Sciatic nerve (tissue), 2 donors: ENCODE measurements around the gene TMEM80. TPM values are rescaled to one million over a fixed set of nuclear protein-coding genes. Genes with fewer than 3 reads are reported as not detected.
"Not testable (repeated sequence)": the region's sequence is repeated elsewhere in the genome, so short reads cannot be mapped to it uniquely, and the experiment has no call there.

ENCODE experiments used
- ATAC-seq: fragments of 200-7000 bp; cut with Tn5 transposase; one replicate; pipeline ENCODE4 v1.9.1; 2020; ENCODE audit warnings: mild to moderate bottlenecking, moderate library complexity
- DNase-seq: peaks from one replicate; pipeline ENCODE4 v3.0.0-alpha.2; 2020; ENCODE audit warnings: low spot score
- intact Hi-C: fragments of 100-400 bp; cut with DNase I; formaldehyde crosslinking; loops from one replicate; pipeline ENCODE4 v1.14.2; 2022
- total RNA-seq: library from RNA; stranded (reverse); fragmentation: NEBNext Ultra II Directional; extraction: Animal tissue kit (Norgen Biotek cat#: 25700); gene quantifications from one replicate; pipeline ENCODE4 v1.2.1, GENCODE V29; 2021
- donor health status: DM: no; HTN: no; CAD: no.
- donor health status: DM: no; HTN: no; CAD: no.

The TMEM80 gene
- total RNA-seq, 1 donor from 2014 or later = 28.4 TPM

DNA sequence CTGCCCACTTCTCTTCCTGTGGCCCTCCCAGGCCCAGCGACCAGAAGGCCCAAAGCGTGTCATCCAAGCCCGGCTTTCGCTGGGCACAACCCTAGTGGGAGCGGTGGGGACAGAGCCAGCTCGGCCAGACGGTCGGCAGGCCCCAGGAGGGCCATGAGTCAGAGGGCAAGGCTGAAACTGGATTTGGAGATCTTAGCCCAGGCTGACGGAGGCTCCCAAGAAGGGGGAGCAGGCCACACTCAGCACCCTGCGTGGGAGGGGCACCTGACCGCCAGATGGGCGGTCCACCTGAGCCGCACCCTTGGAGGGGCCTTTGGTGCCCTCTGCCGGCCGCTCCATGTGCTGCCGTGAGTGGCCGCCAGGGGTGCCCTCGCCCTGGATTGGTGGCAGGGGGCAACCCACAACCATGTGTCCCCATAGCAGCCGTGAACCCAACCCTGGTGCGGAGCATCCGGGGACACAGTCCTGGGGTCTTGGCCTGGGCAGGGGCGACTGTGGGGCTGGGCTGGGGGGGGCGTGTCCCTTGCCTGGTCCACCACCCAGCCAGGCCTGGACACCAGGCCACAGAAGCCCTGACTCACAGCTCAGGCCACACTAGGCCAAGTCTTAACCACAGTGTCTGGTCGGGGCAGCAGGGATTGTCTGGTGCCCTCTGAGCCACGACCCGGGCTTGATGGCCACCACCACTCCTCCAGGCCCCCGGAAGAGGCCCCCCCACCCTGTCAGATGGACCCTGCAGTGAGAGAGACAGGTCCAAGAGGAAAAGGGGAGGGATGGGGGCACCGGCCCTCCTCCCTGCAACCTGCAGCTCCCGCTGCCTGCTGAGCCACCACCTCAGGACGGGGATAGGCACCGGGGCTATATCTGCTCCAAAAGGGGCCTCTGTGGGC lies 32.5 kb downstream of the TMEM80 start:
- ATAC-seq (peak; percentile 87), DNase-seq (peak; percentile 91)
- intact Hi-C loops = no loop called here

DNA sequence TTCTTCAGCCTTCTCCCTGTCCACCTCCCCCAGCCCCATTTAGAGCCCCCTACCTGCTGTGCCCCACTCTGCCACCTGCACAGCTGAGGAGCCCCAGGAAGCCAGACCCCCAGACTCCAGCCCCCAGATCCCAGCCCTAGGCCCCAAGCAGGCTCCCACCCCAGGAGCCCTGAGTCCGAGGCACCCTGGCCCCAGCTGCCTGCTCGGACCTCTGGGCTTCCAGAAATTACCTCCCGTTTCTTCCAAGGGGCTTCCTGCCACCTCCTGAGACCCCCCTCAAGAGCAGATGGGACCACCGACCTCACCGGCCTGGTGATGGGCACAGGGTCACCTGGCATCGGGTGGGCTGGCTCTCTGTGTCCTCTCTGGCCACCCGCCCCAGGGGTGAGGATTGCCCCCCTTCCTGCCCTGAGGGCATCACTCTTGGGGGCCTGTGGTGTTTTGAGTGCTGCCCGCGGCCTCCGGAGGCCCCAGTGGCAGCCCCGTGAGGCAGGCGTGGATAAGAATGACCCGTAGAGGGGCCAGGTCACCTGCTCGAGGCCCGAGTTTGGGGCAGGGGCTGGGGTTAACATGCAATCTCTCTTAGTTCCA lies 33.4 kb downstream of the TMEM80 start:
- DNase-seq (no peak), ATAC-seq (no peak)
- intact Hi-C loops = no loop called here

DNA sequence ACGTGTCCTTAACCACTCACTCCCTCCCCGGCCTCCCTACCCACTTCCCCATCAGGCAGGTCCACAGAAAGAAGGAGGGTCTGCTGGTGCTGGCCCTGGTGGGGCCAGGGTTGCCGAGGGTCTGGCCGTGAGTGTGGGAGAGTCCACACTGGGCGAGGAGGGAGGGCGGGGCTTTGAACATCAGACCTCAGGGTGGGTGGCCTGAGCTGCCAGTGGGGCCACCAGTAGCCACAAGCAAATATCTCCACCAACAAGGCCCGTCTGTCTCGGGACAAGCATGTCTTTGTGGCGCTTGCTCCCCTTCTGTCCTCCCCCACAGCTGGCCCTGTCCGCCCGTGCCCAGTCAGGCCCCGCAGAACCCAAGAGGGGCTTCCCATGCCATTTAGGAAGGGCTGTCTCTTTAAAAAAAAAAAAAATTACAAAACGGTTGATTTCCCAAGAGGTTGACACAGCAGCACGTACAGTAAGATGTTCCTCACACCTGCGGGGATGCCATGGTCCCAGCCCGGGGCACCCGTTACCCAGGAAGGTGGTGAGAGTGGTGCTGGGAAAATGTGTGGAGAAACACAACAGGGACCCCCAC lies 34.0 kb downstream of the TMEM80 start:
- intact Hi-C loops = no loop called here

DNA sequence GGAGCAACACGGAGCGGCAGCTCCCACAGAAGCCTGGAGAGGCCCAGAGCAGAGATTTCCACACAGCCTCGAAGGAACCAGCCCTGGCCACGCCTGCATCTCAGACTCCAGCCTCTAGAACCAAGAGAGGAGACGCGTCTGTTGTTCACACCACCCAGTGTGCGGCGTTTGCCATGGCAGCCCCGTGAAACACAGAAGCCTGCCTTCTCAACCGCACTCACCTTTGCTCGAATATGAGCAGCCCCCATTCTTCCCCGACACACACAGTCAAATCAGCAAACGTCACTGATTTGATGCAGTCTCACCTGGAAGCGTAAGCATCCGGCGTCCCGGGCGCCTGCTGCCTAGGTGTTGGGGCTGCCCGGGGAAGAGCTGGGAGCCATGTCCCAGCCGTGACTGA lies 37.5 kb downstream of the TMEM80 start:
- intact Hi-C loops = no loop called here
- no peak for ATAC-seq

More for the DNA sequence above, 34.0 kb downstream of the TMEM80 start:
- ATAC-seq (peak; percentile 49), DNase-seq (peak; percentile 71)

DNA sequence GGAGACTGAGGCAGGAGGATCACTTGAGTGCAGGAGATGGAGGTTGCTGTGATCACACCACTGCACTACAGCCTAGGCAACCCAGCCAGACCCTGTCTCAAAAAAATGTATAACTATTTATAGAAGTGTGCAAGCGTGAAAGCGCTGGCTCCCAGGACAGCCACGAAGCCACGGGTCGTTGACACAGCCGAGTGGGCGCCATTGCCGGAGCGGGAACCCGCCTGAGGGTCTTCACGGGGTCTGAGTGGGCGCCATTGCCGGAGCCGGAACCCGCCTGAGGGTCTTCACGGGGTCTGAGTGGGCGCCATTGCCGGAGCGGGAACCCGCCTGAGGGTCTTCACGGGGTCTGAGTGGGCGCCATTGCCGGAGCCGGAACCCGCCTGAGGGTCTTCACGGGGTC lies 38.9 kb downstream of the TMEM80 start:
- intact Hi-C loops, ATAC-seq, DNase-seq: not testable (repeated sequence)

More for the DNA sequence above, 37.5 kb downstream of the TMEM80 start:
- no peak for DNase-seq

DNA sequence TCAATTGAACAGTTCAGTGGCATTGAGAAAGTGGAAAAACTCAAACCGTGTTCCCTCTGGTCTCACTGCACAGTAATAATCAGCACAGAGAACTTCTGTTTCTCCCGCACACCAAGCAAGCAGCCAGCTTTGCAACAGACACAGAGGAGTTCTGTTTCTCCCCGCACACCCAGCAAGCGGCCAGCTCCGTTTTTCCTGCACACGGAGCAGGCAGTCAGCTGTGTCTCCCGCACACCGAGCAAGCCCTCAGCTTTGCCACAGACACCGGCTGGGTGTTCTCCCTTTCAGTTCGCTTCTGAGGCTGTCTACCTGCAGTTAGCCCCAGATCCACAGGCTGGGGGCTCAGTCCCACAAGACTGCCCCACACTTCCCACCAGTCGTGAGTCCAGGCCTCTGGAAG lies 41.8 kb downstream of the TMEM80 start:
- peak; percentile 34 for ATAC-seq
- DNase-seq = no peak
- intact Hi-C loops = no loop called here

DNA sequence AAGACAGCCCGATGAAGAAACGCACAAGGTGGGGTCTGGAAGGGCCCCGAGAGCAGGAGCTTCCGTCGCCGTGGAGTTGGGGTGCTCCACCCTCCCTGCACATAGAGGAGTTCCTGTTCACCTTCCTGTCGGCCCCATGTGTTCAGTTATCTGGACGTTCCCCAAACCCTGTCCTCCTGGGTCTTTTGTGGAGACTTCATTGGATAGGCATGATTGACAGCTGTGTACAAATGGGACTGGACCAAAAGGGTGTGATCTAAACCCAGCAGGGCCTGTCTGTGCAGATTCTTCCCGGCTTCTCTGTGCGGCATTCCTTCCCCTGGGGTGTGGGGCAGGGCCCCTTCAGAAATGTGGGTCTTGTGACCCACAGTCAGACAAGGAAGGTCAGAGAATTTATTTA lies 42.3 kb downstream of the TMEM80 start:
- peak; percentile 24 for ATAC-seq
- DNase-seq, intact Hi-C loops: not testable (repeated sequence)

DNA sequence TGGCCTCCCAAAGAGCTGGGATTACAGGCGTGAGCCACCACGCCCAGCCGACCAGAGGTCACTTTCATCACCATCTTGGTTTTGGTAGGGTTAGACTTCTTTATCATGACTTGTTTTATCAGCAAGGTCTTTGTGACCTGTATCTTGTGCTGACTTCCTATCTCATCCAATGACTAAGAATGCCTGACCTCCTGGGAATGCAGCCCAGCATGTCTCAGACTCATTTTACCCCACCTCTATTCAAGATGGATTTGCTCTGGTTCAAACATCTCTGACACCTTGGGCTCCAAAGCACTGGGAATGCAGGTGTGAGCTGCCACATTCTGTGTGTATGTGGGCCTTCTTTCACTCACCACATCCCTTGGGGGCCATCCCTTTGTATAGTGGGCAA lies 46.5 kb downstream of the TMEM80 start:
- no peak for DNase-seq
- no peak for ATAC-seq
- intact Hi-C loops = loop anchor here (10.0 kb wide), 1 partner anchor 1643 kb away; no protein-coding TSS in a partner anchor

DNA sequence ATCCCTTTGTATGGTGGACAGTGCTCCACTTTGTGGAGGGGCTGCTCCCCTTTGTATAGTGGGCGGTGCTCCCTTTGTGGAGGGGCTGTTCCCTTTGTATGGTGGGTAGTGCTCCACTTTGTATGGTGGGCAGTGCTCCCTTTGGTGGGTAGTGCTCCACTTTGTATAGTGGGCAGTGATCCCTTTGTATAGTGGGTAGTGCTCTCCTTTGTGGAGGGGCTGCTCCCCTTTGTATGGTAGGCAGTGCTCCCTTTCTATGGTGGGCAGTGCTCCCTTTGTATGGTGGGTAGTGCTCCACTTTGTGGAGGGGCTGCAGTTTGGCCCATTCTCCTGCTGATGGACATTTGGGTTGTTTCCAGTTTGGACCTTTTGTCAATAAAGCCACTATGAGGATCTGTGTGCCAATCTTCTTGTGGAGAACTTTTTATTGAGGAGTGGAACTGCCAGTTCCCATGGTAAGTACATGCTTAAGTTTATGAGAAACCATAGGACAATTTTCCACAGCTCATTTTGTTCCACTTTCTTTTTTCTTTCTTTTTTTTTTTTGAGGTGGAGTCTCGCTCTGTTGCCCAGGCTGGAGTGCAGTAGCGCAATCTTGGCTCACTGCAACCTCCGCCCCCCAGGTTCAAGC lies 47.1 kb downstream of the TMEM80 start:
- intact Hi-C loops = loop anchor here (10.0 kb wide), 1 partner anchor 1642 kb away; no protein-coding TSS in a partner anchor
- ATAC-seq = no peak

DNA sequence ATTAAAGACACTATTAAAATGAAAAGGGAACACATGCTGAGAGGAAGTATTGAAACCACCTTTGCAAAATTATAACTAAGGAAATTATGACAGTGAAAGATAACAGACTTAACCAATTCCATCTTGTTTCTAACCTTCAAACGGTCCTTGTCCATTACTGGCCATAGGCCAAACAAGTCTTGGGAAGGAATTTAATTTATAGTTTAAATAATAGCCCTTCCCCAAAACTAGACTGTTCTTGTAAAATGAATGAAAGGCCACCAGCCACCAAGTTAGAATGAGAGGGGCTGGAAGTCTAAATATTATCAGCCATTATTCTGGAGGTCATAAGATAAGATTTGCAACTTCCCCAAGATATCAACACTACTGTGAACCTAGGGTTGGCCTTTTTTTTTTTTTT lies 49.8 kb downstream of the TMEM80 start:
- ATAC-seq (no peak), DNase-seq (no peak)
- intact Hi-C loops = loop anchor here (10.0 kb wide), 1 partner anchor 1639 kb away; no protein-coding TSS in a partner anchor

More for the DNA sequence above, 47.1 kb downstream of the TMEM80 start:
- DNase-seq = no peak

DNA sequence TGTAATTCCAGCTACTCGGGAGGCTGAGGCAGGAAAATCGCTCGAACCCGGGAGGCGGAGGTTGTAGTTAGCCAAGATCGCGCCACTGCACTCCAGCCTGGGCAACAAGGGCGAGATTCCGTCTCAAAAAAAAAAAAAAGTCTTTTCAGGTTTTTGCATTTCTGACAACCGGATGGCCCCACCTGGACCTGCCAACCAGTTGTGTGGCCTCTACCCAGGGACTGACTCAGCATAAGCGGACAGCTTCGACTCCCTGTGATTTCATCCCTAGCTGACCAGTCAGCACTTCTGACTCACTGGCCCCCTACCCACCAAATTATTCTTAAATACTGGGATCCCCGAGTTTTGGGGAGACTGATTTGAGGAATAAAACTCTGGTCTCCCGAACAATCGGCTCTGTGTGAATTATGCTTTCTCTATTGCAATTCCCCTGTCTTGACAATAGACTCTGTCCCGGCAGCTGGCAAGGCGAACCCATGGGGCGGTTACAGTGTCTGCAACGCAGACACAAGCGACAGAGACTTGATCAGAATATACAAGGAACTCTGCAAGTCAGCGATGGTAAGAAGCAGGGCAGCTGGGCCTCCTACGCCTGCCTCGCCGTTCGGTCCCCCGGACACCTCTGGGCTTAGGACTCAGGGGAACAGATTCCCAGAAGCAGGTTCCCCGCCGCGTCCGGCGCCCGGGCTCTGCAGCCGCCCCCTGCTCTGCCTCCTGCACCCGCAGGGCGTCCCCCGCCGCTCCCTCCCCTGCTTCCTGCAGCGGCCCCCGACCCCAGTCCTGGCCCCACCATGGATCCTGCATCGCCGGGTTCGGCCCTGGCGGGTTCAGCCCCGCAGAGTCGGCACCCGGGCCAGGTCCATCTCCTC lies 50.9 kb downstream of the TMEM80 start:
- intact Hi-C loops = loop anchor here (10.0 kb wide), 1 partner anchor 1638 kb away; no protein-coding TSS in a partner anchor
- no peak for DNase-seq
- peak; percentile 44 for ATAC-seq

DNA sequence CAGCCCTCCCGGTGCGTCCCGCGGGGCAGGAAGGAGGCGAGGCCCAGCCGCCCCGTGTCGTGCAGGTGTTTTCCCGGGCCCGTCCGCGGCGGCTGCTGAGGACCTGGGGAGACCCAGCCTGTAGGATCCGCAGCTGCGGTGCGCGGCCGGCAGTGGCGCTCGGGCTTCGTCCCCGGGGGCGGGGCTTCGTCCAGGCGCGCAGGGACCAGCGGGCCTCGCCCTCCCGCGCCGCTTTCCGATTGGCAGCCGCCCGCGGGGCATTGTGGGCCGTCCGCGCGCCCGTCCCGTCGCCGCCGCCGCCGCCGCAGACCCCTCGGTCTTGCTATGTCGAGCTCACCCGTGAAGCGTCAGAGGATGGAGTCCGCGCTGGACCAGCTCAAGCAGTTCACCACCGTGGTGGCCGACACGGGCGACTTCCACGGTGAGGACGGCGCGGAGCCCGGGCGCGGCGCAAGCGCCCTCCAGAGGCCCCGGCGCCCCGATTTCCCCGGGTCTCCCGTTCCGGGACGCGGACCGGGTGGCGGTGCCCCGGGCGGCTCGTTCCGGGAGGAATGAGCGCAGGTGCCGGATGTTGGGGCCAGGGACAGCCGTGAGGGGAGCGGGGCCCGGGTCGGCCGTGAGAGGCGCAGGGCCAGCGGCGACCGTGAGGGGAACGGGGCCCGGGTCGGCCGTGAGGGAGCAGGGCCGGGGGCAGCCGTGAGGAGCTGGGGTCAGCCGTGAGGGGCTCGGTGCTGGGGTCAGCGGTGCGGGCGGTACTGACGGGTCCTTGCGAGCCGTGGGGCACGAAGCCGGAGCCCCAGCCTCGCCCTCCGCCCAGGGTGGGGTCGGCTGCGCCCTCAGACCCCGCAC lies 51.8 kb downstream of the TMEM80 start, which contains the start of gene TALDO1:
Gene TALDO1 (plus strand): TSS at position 307 of the 849 bp plus-strand sequence. CDS start 18 bp downstream, at position 325.
- DNase-seq (peak; percentile 95), ATAC-seq (peak; percentile 96)
- intact Hi-C loops = loop anchor here (10.0 kb wide), 1 partner anchor 1637 kb away; no protein-coding TSS in a partner anchor

DNA sequence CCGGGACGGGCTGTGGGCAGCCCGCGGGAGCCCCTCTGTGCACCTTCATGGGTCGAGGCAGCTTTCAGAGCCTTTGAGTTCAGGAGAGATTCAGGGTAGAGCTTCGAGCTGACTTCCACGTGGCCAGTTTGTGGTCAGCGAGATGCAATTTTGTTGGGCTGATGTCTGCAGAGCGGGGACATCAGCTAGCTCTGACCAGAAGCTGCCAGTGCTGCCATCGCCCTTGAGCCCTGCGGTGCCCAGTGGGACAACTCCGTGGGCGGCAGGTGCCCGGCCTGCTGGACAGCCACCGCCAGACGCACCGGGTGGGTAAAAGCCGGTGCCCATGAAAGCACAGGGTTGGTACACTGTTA lies 52.4 kb downstream of the TMEM80 start:
- intact Hi-C loops = loop anchor here (10.0 kb wide), 1 partner anchor 1637 kb away; no protein-coding TSS in a partner anchor
- ATAC-seq = peak; percentile 22
- no peak for DNase-seq

DNA sequence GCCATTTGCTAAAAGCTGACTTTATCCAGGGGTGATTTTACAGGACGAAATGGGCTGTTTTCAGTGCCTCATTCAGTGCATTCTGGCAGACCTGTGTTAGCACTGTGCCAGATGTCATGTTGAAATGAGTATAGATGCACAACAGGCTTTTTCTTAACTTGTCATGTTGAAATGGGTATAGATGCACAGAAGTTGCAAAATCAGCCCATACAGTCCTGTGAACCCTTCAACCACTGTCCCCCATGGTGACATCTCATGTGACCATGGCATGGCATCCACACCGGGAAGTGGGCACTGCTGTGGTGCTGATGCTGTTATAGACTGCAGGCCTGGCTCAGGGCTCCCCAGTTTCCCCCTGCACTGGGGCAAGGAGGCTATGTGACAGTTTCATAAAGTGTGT lies 54.1 kb downstream of the TMEM80 start:
- ATAC-seq (no peak), DNase-seq (no peak)
- intact Hi-C loops = loop anchor here (10.0 kb wide), 1 partner anchor 1635 kb away; no protein-coding TSS in a partner anchor
